GM06990 (cell line): ENCODE measurements around the gene MAFB.

ENCODE experiments used
- DNase-seq: peaks from one replicate; pipeline ENCODE4 v3.0.0-alpha.2; 2011; ENCODE audit not compliant: insufficient read length; ENCODE audit errors: extremely low read depth
- H3K27me3 ChIP-seq: replicated peaks from 2 replicates; pipeline ENCODE4 v1.6.0; 2011; ENCODE audit warnings: low read length; ENCODE audit not compliant: control insufficient read depth, insufficient read depth
- H3K36me3 ChIP-seq: 2 replicates; pipeline ENCODE4 v1.5.1; 2011; ENCODE audit warnings: low read length; ENCODE audit not compliant: control insufficient read depth, insufficient read depth
- H3K4me3 ChIP-seq: replicated peaks from 2 replicates; pipeline ENCODE4 v1.5.1; 2011; ENCODE audit warnings: low read depth, mild to moderate bottlenecking, control low read depth, low read length
- CTCF ChIP-seq: IDR thresholded peaks from 2 replicates; pipeline ENCODE4 v1.5.1; 2011; ENCODE audit warnings: low read length, control low read depth, mild to moderate bottlenecking, inconsistent platforms; ENCODE audit not compliant: insufficient read depth, poor library complexity, severe bottlenecking

The MAFB gene

GRCh38 chr20:40688129-40689099, 622 bp downstream of the MAFB start:
- no peak for TF ChIP-seq CTCF
- no peaks in the 10 kb centered on the region for H3K36me3 ChIP-seq
- peak; percentile 32 for DNase-seq
- peaks cover 13% of the 10 kb centered on the region for H3K27me3 ChIP-seq
- peak overlapping the region; percentile 40 for H3K4me3 ChIP-seq

GRCh38 chr20:40687384-40688128, 1.5 kb downstream of the MAFB start:
- no peak for DNase-seq
- Histone ChIP-seq H3K27me3 (peaks cover 13% of the 10 kb centered on the region), H3K36me3 (no peaks in the 10 kb centered on the region), H3K4me3 (no peak overlapping the region)
- TF ChIP-seq CTCF, result no peak

- DNase-seq, result no peak
- no peak for TF ChIP-seq CTCF
- H3K36me3 ChIP-seq, result no peaks in the 10 kb centered on the region
- no peak overlapping the region for H3K4me3 ChIP-seq
- peaks cover 13% of the 10 kb centered on the region for H3K27me3 ChIP-seq
Measured at GRCh38 chr20:40686893-40687292, 2.1 kb downstream of the MAFB start.

- H3K27me3 ChIP-seq, result peaks cover 13% of the 10 kb centered on the region
- DNase-seq, result no peak
- H3K4me3 ChIP-seq, result no peak overlapping the region
- no peaks in the 10 kb centered on the region for H3K36me3 ChIP-seq
- TF ChIP-seq CTCF, result no peak
Measured at GRCh38 chr20:40686434-40686882, 2.6 kb downstream of the MAFB start.

GRCh38 chr20:40685349-40685748, 3.7 kb downstream of the MAFB start:
- DNase-seq, result no peak
- no peak overlapping the region for H3K4me3 ChIP-seq
- H3K27me3 ChIP-seq, result peaks cover 10% of the 10 kb centered on the region
- no peak for TF ChIP-seq CTCF
- no peaks in the 10 kb centered on the region for H3K36me3 ChIP-seq
